HG03469 (cell line): Measurements from ENCODE around the gene RALGAPA1.
"Not testable (repeated sequence)": the region's sequence is repeated elsewhere in the genome, so short reads cannot be mapped to it uniquely, and the experiment has no call there.

ENCODE experiments used
- ATAC-seq: cut with Tn5 transposase; IDR thresholded peaks from one replicate; pipeline ENCODE4 v1.9.1; 2021; ENCODE audit warnings: mild to moderate bottlenecking, moderate library complexity, moderate number of reproducible peaks; ENCODE audit not compliant: unreplicated experiment

Gene RALGAPA1

GRCh38 chr14:35766700-35767082 is 42.4 kb downstream of the RALGAPA1 start:
- no peak for ATAC-seq

DNA sequence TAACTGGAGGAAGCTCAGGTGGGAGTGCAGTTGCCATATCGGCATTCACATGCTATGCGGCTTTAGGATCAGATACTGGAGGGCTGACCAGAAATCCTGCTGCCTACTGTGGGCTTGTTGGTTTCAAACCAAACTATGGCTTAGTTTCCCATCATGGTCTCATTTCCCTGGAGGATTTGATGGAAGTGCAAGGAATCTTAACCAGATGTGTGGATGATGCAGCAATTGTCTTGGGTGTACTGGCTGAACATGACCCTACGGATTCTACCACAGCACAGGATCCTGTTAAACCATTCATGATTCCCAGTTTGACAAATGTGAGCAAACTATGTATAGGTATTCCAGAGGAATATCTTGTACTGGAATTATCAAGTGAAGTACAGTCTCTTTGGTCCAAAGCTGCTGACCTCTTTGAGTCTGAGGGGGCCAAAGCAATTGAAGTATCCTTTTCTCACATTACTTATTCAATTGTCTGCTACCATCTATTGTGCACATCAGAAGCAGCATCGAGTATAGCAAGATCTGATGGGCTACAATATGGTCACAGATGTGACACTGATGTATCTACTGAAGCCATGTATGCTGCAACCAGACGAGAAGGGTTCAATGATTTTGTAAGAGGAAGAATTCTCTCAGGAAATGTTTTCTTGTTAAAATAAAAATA is 42.9 kb downstream of the RALGAPA1 start:
- ATAC-seq, result no peak

- ATAC-seq, result no peak
Measured at GRCh38 chr14:35761922-35762321, 47.2 kb downstream of the RALGAPA1 start.

DNA sequence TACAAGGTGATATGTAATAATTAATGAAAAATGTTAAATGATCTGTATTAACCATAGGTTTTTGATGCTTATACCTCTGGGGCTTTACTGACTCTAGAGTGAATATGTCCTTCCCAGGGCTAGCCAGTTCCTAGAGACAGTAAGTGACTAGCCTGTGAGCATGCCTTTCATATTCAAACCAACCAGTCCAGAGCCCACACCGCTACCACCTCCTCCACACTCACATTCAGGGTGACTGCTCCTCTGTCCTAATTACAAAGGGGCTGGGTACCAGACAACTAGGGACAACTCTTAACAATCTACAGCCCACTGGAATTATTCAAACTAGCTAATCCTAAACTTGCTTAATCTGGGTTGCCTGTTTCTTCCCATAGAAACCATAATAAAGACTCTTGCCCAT is 49.0 kb downstream of the RALGAPA1 start:
- no peak for ATAC-seq

GRCh38 chr14:35758523-35759129 is 50.5 kb downstream of the RALGAPA1 start:
- no peak for ATAC-seq

DNA sequence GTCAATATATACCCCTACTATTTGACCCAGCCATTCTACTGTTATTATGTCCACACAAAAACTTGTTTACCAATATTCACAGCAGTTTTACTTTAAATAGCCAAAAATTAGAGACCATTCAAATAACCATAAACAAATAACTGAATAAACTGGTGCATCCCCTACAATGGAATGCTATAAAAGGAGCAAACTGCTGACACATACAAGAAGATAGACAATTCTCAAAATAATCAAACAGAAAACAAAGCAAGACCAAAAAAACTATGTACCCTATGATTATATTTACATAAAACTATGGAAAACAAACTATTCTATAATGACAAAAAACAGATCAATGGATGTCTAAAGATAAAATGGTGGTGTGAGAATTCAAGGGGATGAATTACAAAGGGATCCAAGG is 54.4 kb downstream of the RALGAPA1 start:
- no peak for ATAC-seq

- ATAC-seq, result no peak
Measured at GRCh38 chr14:35752380-35752779, 56.7 kb downstream of the RALGAPA1 start.

DNA sequence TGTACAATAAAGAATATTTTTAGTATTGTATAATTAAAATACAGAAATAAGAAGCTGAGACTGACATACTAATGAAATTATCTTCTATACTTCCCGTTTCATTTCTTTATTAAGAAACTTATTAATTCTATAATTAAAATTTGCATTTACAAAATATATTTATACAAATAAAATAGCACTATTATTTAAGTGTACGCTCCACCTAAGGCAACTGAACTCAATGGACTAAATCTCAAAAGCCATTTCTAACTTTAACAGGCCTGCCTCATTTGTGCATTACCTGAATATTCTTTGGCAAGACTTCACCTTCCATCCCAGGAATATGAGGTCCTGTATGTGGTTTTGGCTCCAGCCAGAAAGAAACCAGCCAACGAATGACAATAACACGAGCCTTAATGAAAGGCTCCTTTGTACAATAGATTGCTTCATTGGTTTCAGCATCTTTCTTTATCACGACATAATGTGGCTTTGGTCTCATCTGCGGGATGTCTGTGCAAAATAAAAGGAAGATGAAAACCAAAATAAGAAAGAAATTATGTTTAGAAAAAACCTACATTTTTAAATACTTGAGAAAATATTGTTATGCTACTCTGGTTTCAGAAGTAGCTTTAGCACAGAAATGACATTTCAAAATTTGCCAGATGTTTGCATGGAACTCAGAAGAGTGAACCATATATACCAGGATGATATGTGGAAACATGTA is 58.7 kb downstream of the RALGAPA1 start:
- ATAC-seq, result no peak

DNA sequence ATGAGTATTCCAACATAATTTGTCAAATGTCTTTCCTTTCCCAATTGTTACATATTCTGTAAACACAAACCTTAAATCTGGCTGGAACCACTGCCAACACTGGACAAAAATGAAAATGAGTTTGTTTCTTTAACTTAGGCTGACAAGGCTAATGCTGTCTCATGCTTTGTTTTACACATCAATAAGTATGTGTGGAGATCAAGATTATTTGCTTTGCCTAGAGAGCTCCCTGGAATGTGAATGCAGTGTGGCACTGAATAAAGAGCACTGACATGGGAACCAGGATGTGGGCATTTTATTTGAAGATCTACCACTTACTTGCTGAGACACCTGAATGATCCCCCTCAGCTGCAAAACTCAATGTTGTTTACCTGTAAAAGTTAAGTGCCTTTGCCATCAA is 61.7 kb downstream of the RALGAPA1 start:
- ATAC-seq, result no peak

DNA sequence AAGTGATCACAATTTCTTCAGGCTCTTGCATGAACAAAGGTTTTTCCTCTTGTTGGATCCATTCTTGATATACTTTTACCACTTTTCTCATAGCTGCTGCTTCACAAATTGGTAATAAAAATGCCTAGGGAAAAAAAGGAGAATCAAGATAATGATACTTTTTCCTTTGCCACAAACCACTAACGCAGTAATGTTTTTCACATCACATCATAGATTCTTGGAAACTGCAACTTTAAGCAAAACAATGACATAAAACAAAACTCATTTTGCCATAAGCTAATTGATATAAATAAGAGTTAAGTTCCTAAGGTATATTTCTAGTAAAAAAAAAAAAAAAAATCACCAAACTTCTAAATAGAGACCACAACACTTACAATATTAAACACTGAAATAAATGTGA is 66.7 kb downstream of the RALGAPA1 start:
- ATAC-seq, result no peak

GRCh38 chr14:35742032-35742371 is 67.1 kb downstream of the RALGAPA1 start:
- ATAC-seq, result no peak

DNA sequence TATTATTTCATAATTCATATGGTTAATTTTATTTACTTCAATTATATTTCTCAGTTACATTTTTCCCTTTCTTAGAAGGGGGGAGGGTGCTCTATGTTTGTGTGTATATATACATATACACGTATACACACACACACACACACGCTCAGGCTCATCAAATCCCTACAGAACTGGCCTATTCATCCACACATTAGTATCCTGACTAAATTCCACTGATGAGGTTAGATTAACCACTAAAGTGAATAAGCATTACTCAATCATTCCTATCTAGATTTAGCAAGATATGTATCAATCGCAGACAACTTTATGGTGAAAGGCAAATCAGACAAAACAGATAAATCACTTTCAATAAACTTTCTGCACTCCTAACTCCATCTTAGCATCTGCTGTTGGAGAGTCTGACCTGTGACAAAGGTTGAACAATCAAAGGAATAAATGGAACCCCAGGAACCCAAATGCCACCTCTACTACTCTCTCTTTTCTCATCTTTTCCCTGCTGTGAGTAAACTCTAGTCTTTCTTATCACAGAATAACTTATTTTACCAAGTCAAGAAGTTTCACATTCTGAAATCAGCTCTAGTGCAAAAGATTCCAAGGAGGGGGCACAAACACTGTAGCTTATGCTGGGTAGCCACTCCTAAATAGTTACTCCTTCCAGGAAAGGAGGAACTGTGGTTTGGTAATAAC is 67.6 kb downstream of the RALGAPA1 start:
- ATAC-seq, result no peak

DNA sequence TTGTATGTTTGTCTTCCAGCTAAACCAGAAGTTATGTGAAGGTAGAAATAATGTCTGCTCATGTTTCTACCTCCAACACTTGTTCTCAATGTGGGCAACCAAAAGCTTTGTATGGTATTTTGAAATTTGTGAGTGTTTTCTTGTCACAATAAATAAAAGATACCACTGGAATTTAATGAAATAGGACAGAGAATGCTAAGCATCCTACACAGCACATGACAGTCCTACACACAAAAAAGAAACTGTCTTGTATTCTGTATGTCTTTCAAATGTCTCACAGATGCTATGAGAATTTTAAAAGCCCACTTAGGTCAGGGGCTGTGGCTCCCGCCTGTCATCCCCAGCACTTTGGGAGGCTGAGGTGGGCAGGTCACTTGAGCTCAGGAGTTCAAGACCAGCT is 68.9 kb downstream of the RALGAPA1 start:
- no peak for ATAC-seq

GRCh38 chr14:35735163-35735562 is 73.9 kb downstream of the RALGAPA1 start:
- not testable (repeated sequence) for ATAC-seq

GRCh38 chr14:35733510-35733909 is 75.6 kb downstream of the RALGAPA1 start:
- not testable (repeated sequence) for ATAC-seq

GRCh38 chr14:35730871-35731270 is 78.2 kb downstream of the RALGAPA1 start:
- ATAC-seq, result no peak

DNA sequence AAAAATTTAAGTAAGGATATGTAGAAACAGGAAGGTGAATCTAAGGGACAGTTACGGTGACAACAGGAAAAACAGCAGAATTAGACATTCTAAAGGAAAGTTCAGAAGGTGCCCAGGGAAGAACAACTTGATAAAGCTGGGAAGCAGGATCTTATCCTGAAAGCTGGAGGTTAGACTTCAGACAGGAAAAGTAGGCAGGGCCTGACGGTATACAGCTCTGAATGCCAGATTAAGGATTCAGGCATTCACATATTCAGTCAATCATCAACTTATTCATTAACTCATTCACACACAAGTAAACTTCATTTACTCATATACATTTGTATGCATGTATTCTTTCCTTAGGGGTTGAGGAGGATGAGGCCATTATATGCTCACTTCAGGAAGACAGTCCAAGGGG is 81.3 kb downstream of the RALGAPA1 start:
- ATAC-seq, result no peak

- ATAC-seq, result no peak
Measured at GRCh38 chr14:35725930-35726329, 83.2 kb downstream of the RALGAPA1 start.

- ATAC-seq, result no peak
Measured at GRCh38 chr14:35715079-35715478, 94.0 kb downstream of the RALGAPA1 start.

GRCh38 chr14:35712466-35712865 is 96.6 kb downstream of the RALGAPA1 start:
- ATAC-seq, result no peak

DNA sequence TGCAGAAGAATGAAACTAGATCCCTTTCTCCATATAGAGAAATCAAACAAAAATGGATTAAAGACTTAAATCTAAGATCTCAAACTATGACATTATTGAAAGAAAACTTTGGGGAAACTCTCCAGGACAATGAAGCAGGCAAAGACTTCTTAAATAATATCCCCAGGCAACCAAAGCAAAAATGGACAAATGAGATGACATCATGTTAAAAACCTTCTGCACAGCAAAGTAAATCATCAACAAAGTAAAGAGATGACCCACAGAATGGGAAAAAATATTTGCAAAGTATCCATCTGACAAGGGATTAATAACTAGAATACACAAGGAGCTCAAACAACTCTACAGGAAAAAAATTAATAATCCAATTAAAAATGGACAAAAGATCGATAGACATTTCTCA is 101.0 kb downstream of the RALGAPA1 start:
- no peak for ATAC-seq

DNA sequence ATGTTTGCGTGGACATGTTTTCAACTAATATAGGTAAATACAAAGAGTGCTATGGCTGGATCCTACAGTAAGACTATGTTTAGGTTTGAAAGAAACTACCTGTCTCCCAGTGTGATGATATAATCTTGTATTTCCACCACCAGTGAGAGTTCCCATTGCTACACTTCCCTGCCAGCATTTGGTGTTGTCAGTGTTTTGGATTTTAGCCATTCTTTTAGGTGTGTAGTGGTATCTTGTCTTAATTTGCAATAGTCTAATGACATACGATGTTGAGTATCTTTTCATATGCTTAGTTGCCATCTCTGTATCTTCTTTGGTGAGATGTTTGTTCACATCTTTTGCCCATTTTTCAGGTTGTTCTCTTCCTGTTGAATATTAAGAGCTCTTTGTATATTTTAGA is 103.5 kb downstream of the RALGAPA1 start:
- no peak for ATAC-seq
